ENCODE data around the gene FMO5. TPM values are rescaled to one million over a fixed set of nuclear protein-coding genes. Genes with fewer than 3 reads are reported as not detected.
"Not testable (repeated sequence)": the region's sequence is repeated elsewhere in the genome, so short reads cannot be mapped to it uniquely, and the experiment has no call there.

Gene FMO5
- total RNA-seq, 4 donors from 2014 or later: 57.6 to 145 (median 62.6) TPM

GRCh38 chr1:147236959-147237791 lies 12.0 kb upstream of the FMO5 start:
- intact Hi-C loops (cut with DNase I; ENCODE audit: low total_unique reads) (no loop called here), in situ Hi-C loops (cut with MboI; ENCODE audit: low pct_ligation_motif_present in 1 of 4, low pct_unique_long_range_greater_than_20kb in 1 of 4, low sequenced_read_pairs in 3 of 4) (no loop called here)
- H3K4me1 ChIP-seq: peaks cover 6 to 47% (median 27%) of the 10 kb centered on the region in 4 donors
- DNase-seq: peak; percentile 62
- TF ChIP-seq POLR2AphosphoS5 (IDR thresholded peaks at IDR 0.05): peak in 1 of 3 donors; percentile 16
- TF ChIP-seq EP300 (IDR thresholded peaks at IDR 0.05; ENCODE audit: low read depth): no peak
- no peaks in the 10 kb centered on the region for H3K27me3 ChIP-seq
- H3K36me3 ChIP-seq: no peaks in the 10 kb centered on the region
- H3K4me3 ChIP-seq: no peak overlapping the region
- no peaks in the 10 kb centered on the region for H3K9me3 ChIP-seq
- 13 to 33% methylated on average over 1 to 3 of the region's 3 CpGs for WGBS, 2 donors (ENCODE audit: low coverage in 1 of 2)
- H3K27ac ChIP-seq: peak overlapping the region; percentile 75 to 87 (median 84)

GRCh38 chr1:147236448-147236847 lies 11.3 kb upstream of the FMO5 start:
- in situ Hi-C loops (cut with MboI; ENCODE audit: low pct_ligation_motif_present in 1 of 4, low pct_unique_long_range_greater_than_20kb in 1 of 4, low sequenced_read_pairs in 3 of 4): no loop called here
- Histone ChIP-seq H3K27me3 (no peaks in the 10 kb centered on the region), H3K4me3 (no peak overlapping the region), H3K4me1 (peaks cover 3 to 42% (median 25%) of the 10 kb centered on the region in 4 donors), H3K27ac (peak overlapping the region; percentile 75 to 87 (median 84)), H3K36me3 (no peaks in the 10 kb centered on the region), H3K9me3 (no peaks in the 10 kb centered on the region)
- intact Hi-C loops (cut with DNase I; ENCODE audit: low total_unique reads): no loop called here
- TF ChIP-seq CTCF (IDR thresholded peaks at IDR 0.05) (no peak), EP300 (IDR thresholded peaks at IDR 0.05; ENCODE audit: low read depth) (no peak), POLR2A (IDR thresholded peaks at IDR 0.05) (no peak), POLR2AphosphoS5 (IDR thresholded peaks at IDR 0.05) (no peak)
- DNase-seq: no peak
- WGBS, 2 donors (ENCODE audit: low coverage in 1 of 2): 100% methylated on average over 2 of the region's 2 CpGs; no CpG with 5 or more reads in 1 of the 2 donors

- in situ Hi-C loops (cut with MboI; ENCODE audit: low pct_ligation_motif_present in 1 of 4, low pct_unique_long_range_greater_than_20kb in 1 of 4, low sequenced_read_pairs in 3 of 4): no loop called here
- H3K36me3 ChIP-seq: no peaks in the 10 kb centered on the region
Measured at GRCh38 chr1:147235822-147236221, 10.7 kb upstream of the FMO5 start.

GRCh38 chr1:147233903-147234302 lies 8.8 kb upstream of the FMO5 start:
- peak overlapping the region in 2 of 4 donors; percentile 28 to 47 for H3K27ac ChIP-seq
- 65% methylated on average over 7 of the region's 8 CpGs; no CpG with 5 or more reads in 1 of the 2 donors for WGBS, 2 donors (ENCODE audit: low coverage in 1 of 2)
- in situ Hi-C loops (cut with MboI; ENCODE audit: low pct_ligation_motif_present in 1 of 4, low pct_unique_long_range_greater_than_20kb in 1 of 4, low sequenced_read_pairs in 3 of 4): not testable (repeated sequence)

More at GRCh38 chr1:147235822-147236221, 10.7 kb upstream of the FMO5 start:
- no peaks in the 10 kb centered on the region for H3K9me3 ChIP-seq
- H3K27ac ChIP-seq: peak overlapping the region; percentile 75 to 87 (median 84)
- TF ChIP-seq POLR2AphosphoS5 (IDR thresholded peaks at IDR 0.05) (no peak), EP300 (IDR thresholded peaks at IDR 0.05; ENCODE audit: low read depth) (no peak), POLR2A (IDR thresholded peaks at IDR 0.05) (no peak), CTCF (IDR thresholded peaks at IDR 0.05) (no peak)
- intact Hi-C loops (cut with DNase I; ENCODE audit: low total_unique reads): no loop called here
- 92% methylated on average over 1 of the region's 1 CpG; no CpG with 5 or more reads in 1 of the 2 donors for WGBS, 2 donors (ENCODE audit: low coverage in 1 of 2)
- no peak for DNase-seq
- peaks cover 3 to 42% (median 25%) of the 10 kb centered on the region in 4 donors for H3K4me1 ChIP-seq
- no peaks in the 10 kb centered on the region for H3K27me3 ChIP-seq
- H3K4me3 ChIP-seq: no peak overlapping the region

GRCh38 chr1:147231032-147231431 lies 5.9 kb upstream of the FMO5 start:
- H3K9me3 ChIP-seq; H3K4me1 ChIP-seq; in situ Hi-C loops (cut with MboI; ENCODE audit: low pct_ligation_motif_present in 1 of 4, low pct_unique_long_range_greater_than_20kb in 1 of 4, low sequenced_read_pairs in 3 of 4); DNase-seq; H3K27ac ChIP-seq; intact Hi-C loops (cut with DNase I; ENCODE audit: low total_unique reads); H3K4me3 ChIP-seq; H3K27me3 ChIP-seq; H3K36me3 ChIP-seq: not testable (repeated sequence)
- WGBS, 2 donors (ENCODE audit: low coverage in 1 of 2): 77 to 87% methylated on average over 3 to 5 of the region's 5 CpGs

More at GRCh38 chr1:147233903-147234302, 8.8 kb upstream of the FMO5 start:
- intact Hi-C loops (cut with DNase I; ENCODE audit: low total_unique reads); H3K9me3 ChIP-seq; DNase-seq; H3K4me3 ChIP-seq; H3K36me3 ChIP-seq; H3K27me3 ChIP-seq: not testable (repeated sequence)
- H3K4me1 ChIP-seq: peaks cover 0 to 29% (median 18%) of the 10 kb centered on the region in 4 donors
